Measurements from ENCODE around the gene KCTD16.

DNA sequence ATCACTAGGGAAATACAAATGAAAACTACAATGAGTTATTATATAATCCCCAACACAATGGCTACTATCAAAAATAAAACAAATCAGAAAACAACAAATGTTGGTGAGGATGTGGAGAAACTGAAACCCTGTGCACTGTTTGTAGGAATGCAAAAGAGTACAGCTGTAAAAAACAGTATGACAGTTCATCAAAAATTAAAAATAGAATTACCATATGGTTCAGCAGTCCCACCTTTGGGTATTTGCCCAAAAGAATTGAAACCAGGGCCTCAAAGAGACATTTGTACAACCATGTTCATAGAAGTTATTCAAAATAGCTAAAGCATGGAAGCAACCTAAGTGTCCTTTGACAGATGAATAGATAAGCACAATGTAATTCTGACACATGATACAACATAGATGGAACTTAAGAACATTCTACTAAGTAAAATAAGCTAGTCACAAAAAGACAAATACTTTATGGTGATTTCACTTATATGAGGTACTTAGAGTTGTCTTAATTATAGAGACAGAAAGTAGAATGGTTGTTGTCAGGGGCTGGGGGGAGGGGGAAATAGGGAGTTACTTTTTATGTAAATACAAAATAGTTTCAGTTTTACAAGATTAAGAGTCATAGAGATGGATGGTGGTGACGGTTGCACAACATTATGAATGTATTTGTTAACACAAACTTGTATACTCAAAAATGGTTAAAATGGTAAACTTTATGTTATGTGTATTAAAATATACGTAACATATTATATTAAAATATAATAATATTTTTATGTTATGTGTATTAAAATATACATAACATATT lies 102.8 kb downstream of the KCTD16 start:
- TF ChIP-seq CTCF (IDR thresholded peaks at IDR 0.05) (no peak), POLR2A (IDR thresholded peaks at IDR 0.05) (no peak), POLR2AphosphoS5 (IDR thresholded peaks at IDR 0.05) (no peak)

All from prostate gland (tissue), 2 donors.